Measurements from ENCODE around the gene ADIPOR2. TPM values are rescaled to one million over a fixed set of nuclear protein-coding genes. Genes with fewer than 3 reads are reported as not detected.
A peak's percentile ranks its signal among the peaks of the same experiment; 100 is the strongest.

ADIPOR2 gene
- polyA plus RNA-seq, 10 donors: 23.3 to 29.8 (median 25.5) TPM

- DNase-seq: no peak
Observed at GRCh38 chr12:1773937-1774655, 83.2 kb downstream of the ADIPOR2 start.

GRCh38 chr12:1776170-1776921 lies 85.5 kb downstream of the ADIPOR2 start:
- peak in 2 of 3 donors; percentile 3 to 70 for DNase-seq

DNA sequence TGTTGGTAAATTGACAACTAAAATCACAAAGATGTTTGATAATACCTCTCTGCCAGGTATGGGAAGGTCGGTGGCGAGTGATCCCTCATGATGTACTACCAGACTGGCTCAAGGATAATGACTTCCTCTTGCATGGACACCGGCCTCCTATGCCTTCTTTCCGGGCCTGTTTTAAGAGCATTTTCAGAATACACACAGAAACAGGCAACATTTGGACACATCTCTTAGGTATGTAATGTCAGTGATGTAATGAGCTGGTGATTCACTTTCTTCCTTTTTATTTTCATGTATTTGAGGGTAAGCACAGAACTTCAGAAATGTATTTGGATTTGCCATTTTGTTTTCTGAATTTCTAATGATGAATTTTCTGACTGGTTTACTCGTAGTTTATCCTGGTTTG lies 86.9 kb downstream of the ADIPOR2 start:
- DNase-seq: peak in 1 of 3 donors; percentile 44

GRCh38 chr12:1778911-1779310 lies 88.0 kb downstream of the ADIPOR2 start:
- DNase-seq: no peak

GRCh38 chr12:1779783-1780182 lies 88.9 kb downstream of the ADIPOR2 start:
- peak in 1 of 3 donors; percentile 12 for DNase-seq

DNA sequence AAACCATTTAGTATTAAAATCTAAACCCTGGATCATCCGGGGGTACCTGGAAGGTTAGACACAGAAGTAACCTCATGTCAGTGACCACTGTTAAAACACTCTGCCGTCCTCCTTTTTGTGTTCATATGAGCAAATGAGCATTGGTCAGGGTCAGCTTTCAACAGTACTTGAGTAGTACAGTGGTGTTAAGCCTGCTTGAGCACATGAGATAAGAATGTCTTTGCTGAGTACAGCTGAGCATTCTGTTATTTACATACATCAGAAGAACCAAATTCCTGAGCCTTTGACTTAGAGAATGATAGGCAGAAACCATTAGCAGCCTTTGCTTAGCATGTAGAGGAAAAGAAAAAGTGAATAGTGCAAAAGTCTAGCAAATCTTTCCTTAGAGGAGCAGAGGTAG lies 90.9 kb downstream of the ADIPOR2 start:
- DNase-seq: no peak

- DNase-seq: no peak
Observed at GRCh38 chr12:1782215-1782614, 91.3 kb downstream of the ADIPOR2 start.

DNA sequence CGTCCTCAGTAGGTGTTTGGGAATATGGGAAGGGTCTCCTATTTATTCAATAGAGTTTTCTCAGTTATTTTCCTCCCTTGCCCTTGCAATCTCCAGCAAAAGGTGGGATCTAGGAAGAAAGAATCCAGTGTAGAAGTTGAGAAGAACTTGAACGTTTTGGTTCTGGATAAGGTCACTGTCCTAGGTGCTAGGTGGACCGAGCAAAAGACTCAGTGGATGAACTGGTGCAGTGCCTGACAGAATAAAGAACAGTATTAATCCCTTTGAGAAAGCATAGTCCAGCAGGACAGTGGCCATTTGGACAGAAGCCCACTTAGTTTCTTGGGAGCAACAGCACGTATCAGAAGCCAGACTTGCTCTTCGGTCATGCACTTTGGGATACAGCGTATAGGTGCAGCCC lies 96.8 kb downstream of the ADIPOR2 start:
- DNase-seq: no peak

GRCh38 chr12:1790444-1790843 lies 99.6 kb downstream of the ADIPOR2 start:
- DNase-seq: no peak

DNA sequence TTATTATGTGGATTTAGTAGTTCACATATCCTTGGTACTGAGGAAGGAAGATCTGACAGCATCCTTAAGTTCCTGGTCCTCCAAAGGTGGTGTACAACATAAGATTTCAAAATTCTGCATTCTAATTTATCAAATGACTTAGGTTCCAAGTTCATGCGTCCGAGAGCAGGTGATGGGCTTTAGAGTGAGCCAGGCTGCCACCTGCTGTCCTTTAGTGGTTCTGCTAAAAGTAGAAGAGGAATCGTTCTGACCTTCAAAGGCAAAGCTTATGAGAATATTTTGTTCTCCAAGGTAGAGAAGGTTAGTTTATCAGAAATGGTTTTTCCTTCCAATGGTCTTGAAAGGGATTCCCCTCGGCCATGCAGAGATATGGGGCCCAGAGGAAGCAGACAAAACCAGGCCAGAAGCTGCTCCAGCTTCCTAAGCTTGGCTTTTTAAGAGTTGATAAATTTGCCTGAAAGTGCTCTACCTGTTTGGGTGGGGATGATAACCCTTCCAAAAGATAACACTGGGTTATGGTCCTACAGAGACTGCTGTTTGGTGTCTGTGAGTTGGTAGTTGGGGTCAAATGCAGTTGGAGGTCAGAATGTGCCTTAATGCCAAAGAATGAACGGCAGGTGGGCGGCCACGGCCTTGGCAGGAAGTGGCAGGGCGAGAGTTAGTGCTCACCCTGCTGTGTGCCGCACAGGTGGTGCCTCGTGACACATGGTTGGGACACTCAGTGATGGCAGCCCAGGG lies 100.4 kb downstream of the ADIPOR2 start:
- DNase-seq: peak; percentile 47 to 75 (median 66)

DNA sequence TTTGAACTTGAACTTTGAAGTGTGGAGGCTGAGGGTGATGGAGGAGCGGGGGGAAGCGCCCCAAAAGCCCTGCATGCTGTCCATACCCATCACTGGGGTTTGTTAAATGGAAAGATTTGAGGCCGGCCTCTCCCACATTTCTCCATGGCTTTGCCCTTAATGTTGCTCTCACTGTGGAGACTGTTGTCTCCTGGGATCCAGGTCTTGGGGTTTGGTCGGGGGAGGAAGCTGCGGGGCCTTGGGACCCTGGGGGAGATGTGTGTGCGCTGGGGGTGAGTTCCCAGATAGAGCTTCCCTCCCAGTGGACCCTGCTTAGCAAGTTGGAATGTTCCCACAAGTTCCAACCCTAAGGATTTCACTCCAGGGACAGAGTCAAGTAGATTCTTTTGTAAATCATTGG lies 101.5 kb downstream of the ADIPOR2 start:
- DNase-seq: no peak

- DNase-seq: no peak
Observed at GRCh38 chr12:1793426-1794210, 102.7 kb downstream of the ADIPOR2 start.

DNA sequence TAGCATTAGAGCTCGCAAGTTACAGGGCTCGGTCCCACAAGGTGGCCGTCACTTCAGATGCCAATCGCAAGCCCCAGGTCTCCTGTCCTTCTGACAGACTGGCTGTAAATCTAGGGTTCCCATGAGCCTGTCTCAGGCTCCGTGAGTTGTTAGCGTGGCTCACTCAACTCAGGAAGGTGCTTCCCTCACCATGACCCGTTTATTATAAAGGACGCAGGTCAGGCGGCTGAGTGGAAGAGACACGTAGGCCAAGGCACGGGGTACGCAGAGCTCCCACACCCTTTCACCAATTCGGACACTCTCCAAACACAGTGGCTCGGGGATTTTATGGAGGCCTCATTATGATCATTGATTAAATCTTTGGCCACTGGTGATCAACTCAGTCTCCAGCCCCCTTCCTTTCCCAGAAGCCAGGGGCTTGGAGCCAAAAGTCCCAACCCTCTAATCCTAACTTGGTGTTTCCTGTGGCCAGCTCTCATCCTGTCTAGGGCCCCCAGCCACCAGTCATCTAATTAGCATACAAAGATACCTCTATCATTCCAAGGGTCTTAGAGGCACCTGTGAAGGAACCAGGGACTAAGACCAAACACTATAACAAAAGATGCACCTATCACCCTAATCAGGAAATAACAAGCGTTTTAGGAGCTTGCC lies 103.7 kb downstream of the ADIPOR2 start:
- no peak for DNase-seq

DNA sequence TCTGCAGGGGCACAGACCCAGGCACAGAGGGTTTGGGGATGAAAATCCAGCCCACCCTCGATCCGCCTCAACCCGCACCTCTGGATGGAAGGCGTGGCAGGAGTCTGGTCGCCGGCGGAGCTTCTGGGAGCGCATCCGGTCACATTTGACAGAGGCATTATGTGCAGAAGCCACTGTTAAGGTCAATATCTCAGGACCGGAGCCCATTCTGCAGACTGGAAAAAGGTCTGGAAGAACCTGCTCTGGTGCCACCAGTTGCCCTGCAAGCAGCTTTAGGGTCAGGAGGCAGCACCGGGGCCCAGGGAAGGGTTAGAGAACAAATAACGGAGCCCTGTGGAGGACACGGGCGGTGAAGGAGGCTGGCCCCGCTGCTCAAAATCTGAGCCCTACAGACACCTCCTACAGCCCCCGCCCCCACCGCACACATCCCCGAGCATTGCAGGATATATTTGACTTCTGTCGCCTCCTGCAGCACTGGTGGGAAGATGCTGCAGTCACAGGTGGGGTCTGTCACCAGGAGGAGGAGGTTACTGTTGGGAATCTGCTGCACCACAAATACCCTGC lies 104.4 kb downstream of the ADIPOR2 start:
- no peak for DNase-seq

DNA sequence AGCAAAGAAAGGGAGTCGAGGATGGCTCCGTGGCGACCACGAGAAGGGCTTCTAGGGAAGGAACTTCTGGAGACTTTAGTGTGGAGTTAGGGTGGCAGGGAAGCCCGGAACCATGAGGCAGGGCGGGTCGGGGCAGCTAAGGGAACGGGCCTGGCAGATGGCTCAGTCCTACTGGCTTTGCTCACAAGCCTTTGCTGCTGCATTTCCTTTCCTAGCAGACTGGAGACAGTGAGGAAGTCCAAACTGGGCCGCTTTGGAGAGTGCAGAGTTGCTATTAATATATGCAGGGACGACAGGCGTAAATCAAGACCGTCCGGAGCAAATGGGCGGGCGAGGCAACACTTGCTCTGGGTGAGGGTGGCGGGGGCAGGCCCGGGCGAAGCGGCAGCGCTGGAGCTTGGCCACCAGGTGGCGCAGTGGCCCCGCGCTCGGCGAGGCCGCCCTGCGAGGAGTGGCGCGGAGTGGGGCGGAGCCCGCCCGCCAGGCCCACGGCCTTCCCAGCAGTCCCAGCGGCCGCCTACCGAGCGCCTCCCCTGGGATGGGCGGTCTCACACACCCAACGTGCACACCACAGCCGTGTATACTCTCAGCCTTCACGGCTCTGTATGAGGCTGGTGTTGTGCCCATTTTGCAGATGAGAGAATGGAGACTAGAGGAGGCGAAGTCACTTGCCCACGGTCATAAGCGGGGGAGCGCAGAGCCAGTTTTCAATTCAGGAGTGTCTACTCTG lies 105.1 kb downstream of the ADIPOR2 start:
- DNase-seq: peak; percentile 89 to 95 (median 93)

DNA sequence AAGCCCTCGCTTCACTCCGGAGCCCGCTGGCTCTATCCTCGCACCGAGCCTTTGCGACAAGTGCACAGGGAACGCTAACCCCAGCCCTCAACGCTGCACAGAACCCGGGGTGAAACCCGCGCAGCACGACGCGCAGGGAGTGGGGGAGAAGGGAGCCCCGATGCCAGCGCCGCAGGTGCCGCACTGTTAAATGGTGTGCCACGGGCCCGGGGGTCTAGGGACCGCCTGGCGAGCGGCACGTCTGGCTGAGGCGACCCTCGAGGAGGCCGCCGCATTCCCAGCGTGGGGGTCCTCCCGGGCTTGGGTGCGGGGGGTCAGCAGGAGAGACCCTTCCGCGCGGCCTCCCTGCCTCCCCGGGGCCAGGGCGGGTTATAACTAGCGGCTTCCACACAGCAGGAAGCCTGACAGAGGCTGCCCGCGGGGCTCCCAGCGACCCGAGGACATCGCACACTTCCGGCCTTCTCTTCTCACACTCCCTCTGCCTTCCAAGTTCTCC lies 105.7 kb downstream of the ADIPOR2 start:
- peak in 2 of 3 donors; percentile 38 to 79 for DNase-seq

GRCh38 chr12:1797011-1797901 lies 106.4 kb downstream of the ADIPOR2 start:
- peak in 2 of 3 donors; percentile 44 to 82 for DNase-seq

DNA sequence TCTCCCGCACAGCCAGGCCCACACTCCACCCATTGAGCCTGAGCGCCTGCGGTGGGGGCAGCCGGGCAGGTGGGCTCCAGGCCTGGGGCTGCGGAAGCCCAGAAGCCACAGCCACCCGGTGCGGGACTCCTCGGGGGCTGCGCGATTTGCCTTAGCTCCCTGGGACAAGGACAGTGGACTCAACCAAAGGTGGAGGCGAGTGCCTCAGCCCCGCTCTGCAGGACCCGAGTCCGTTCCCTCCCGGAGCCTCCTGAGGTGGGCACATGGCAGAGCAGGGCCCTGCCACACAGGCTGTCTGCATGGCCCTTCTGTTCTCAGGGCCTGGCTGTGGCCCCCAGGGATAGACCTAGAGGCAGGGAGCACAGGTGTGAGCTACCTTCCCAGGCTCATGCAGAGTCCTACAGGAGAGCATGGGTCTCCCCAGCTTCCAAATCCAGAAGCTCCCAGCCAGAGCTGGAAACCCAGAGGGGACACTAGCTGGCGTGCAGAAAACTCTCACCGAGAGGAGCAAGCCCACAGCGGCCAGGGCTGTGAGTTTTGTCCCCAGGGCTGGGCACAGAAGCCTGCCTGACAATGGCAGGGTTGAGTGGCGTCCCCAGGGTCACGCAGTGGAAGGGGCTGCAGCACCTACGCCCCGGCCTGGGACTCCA lies 107.2 kb downstream of the ADIPOR2 start:
- no peak for DNase-seq
